CMK (cell line): ENCODE results near the gene UNC13B.
"Not testable (repeated sequence)": the region's sequence is repeated elsewhere in the genome, so short reads cannot be mapped to it uniquely, and the experiment has no call there.

Experiments
- DNase-seq: peaks from one replicate; pipeline ENCODE4 v3.0.0-alpha.2; 2010; ENCODE audit warnings: low read depth

Gene UNC13B

DNA sequence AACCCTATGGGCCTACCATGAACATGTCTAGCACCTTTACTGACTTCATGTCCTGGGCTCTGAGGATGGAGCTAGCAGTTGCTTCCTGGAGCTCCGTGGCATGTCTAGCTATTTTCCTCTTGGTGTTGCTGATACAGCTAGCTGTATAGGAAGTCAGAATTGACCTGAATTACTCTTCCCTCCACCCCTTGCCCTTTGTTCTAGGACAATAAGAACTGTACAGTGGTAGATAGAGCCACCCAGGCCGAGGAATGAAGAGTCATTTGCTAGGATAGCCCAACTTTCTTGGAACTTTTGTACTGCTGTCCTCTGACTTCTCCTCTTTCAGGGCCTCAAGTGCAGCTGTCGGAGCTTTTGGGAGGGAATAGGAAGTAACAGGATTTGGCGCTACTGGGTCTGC is 218.2 kb downstream of the UNC13B start:
- DNase-seq, result no peak

DNA sequence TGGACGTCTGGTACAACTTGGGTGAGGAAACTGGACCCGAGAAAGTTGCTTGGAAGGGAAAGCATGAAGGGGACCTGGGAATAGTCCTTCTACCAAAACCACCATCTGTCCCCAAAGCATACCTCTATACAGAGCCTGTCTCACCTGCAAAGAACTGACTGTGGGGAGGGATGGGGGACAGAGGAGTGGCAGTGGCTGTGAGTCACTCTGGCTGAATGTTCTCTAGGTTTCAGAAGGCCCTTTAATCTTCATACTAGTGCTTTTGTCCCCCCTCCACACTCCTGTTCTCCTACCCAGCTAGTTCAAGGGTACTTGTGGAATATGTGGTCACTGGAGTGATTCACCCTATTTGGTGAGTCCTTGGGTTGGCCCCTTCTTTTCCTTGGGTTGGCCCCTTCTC is 218.8 kb downstream of the UNC13B start:
- DNase-seq, result no peak

DNA sequence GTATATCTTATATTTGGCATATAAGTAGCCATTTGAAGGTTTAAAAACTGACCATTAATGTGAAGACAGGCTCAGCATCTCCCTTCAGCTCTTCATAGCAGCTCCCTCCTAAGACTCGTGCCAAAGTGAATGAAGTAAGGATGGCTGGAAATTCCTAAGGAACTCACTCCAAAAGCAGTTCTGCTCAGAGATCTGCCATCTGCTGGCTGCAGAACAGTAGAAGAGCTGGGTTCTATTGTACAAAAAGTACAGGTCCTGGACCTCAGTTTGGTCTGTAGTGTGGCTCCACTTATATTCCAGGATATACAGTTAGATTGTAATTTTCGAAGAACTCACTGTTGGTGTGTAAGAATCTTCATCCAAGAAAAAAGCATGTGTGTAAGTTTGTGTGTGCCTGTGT is 223.2 kb downstream of the UNC13B start:
- no peak for DNase-seq

DNA sequence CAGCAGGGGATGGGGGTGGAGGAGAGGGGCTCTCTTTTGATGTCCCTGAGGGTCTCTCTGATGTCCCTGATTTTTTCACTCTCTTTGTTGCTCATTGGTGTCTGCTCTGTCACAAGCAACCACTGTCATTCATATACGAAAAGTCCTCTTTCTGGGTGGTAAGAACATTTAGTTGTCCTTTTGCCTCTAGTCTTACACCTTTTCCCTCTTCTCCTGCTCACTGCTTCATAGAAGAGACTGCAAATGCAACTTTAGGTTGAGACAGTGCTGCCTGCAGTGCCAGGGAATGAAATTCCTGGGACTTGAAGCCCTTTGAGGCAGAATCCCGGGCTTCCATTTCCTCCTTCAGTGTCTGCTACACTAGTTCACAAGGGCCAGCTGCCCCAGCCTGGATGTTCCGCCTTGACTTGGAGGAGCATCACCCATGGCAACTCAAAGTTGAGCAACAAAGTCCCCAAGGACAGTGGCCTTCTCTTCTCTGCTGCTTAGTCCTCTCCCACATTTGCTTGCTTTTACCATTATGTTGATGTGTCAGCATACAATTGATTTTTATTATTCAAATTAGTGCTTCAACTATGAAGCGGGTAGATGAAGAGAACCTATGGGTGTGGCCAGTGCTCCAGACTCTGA is 233.4 kb downstream of the UNC13B start:
- DNase-seq, result no peak

DNA sequence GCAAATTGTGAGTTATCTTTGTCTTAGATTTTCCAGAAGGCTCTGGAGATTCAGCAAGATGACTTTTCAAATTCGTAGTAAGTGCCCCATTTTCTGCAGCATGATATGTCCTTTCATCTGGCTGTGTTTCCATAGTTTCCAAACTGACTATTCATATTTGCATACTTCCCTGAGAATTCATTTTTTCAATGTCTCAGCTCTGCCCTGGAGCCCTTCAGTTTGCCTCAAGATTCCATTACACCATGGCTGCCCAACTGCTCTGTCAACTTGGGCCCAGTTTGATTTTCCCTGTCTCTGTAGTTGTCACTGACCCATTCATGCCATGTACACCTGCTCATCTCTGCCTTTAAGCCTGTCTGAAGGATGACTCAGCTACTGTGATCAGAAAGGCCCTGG is 233.9 kb downstream of the UNC13B start:
- DNase-seq, result no peak

DNA sequence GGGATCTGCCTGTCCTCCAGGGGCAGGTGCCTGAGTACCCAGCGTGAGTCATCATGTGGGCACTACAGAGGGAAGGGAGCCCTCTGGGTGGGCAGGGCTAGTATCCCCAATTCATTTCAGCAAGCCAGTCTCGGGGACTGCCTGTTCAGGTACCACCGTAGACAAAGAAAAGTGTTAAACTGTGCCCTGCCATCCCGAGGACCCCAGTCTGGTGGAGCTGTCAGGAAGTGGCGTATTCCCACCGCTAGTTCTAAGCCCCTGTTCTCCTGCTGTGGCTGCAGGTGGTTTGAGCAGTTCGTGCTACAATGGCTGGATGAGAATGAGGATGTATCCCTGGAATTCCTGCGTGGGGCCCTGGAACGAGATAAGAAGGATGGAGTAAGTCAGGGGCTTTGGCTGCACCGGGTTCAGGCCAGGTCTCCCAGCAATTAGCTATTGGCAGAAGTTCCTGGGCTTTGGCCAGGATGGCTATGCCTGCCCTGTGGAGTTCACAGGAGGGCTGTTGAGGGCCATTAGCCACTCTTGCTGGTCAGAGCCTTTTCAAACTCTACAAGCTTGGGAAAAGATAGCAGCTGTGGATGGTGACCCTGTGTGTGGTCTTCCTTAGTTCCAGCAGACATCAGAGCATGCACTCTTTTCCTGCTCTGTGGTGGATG is 234.9 kb downstream of the UNC13B start:
- no peak for DNase-seq

DNA sequence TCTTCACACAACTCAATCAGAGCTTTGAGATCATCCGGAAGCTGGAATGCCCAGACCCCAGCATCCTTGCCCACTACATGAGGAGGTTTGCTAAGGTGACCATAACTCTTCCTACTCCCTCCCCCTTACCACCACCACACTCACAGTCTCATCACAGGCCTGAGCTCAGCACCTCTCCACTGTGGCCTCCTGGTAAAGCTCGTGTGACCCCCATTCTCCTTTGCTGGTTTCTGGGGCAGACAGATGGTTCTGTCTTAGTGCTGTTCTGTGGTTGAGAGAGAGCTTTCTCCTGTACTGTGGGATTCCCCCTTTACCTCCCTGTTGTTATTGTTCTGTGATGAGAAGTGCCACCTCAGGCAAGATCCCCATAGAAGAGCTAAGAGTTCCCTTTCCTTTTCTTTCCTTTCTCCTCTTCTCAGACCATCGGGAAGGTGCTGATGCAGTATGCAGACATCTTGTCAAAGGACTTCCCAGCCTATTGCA is 235.4 kb downstream of the UNC13B start:
- DNase-seq, result no peak

DNA sequence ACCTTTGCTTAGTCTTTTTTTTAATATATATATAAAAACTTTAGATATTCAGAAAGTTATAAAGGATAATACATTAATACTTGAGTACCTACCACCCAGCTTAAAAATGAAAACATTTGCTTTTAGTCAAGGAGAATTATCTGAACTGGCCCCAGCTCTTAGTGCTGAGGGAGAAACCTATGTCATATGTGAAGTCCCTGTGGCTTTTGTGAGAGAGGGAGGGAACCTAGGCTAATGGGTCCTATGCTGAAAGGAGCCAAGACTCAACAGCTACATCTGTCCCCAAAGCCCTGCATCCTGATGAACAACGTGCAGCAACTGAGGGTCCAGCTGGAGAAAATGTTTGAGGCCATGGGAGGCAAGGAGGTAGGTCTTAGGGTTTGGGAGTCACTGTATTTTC is 236.1 kb downstream of the UNC13B start:
- no peak for DNase-seq

DNA sequence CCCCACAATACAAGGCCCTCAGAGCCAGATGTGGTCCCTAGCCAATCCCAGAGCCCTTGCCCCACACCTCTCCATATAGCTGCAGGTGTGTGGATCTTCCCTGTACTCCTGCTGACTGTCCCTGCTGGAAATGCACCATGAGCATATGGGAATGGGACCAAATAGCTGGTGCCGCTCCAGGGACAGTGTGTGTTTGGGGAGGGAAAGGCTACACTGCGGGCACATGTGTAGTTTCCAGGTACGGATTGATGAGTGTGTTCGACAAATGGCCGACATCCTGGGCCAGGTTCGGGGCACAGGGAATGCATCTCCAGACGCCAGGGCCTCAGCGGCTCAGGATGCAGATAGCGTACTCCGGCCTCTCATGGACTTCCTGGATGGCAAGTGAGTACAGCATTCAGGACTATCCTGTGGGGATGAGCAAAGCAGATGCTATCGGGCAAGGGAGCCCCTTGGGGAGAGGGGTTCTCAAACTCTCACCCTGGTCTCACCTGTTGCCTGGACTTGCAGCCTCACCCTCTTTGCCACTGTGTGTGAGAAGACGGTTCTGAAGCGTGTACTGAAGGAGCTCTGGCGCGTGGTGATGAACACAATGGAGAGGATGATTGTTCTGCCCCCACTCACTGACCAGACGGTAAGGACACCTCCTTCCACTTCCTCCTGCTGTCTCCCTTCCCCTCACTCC is 237.0 kb downstream of the UNC13B start:
- DNase-seq, result no peak

DNA sequence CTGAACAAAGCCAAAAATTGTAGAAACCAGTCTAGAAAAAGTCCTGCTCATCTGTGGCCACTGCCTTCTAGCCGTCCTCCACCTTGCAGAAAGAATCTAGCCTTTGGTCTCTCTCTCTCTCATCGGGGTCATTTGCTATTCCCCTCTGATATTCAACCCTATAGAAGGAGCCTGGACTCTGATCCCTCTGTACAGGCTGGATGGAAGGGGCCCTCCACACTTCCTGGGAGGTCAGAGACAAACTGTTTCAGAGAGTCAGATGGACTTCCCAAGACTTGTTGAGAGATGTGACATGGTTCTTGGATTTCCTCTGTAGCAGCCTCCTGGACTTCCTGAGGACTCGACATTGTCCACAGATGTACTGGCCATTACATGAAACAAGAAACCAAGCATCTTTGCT is 243.1 kb downstream of the UNC13B start:
- no peak for DNase-seq

DNA sequence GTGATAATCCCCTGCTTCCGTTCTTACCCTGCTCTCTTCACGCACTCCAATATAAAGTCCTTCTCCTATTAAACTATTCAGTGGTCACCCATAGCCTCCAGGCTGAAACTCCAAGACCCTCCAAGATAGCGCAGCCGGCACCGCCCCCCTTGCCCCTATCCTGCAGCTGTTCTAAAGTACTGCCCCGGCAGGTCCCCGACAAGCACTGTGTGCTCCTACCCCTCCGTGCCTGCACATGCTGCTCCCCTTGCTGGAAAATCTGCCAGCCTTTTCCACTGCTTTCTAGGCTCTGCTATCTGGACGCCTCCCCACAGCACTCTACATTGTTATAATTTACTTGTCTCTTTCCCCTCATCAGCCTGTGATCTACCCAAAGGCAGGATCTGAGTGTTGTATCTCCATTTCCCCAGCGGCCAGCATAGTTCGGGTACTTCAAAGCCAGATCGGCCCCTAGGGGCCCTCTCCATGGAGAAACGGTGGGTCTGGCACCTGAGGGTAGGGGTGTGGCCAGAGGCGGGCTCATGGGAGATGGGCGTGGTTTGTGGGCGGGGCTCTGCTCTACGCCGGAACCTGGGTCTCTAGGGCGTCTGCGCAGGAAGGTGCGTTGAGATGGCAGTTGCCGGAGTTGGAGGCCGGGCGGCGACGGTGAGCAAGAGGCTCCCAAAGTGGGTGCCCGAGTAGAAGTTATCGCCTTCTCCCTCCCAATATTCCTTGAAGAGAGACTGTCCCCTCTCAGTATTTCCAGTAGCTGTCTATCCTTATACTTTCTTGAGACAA is 244.6 kb downstream of the UNC13B start:
- no peak for DNase-seq

DNA sequence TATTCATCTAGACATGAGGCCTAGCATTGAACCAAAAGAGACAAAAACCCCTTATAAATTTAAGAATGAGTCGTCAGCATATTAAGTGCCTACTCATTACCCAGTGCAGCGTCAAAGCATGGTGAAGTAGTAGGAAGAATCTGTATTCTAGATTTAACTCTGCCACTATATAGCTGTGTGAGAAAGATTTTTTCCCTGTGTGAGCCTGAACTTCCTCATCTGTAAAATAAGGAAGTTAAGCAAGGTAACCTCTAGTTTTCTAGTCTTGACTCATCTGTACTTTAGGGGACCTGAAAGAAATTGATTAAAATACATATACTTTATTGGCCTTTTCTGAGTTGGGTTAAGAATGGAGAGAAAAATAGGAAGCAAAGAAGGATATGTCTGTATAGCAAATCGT is 246.0 kb downstream of the UNC13B start:
- no peak for DNase-seq

DNA sequence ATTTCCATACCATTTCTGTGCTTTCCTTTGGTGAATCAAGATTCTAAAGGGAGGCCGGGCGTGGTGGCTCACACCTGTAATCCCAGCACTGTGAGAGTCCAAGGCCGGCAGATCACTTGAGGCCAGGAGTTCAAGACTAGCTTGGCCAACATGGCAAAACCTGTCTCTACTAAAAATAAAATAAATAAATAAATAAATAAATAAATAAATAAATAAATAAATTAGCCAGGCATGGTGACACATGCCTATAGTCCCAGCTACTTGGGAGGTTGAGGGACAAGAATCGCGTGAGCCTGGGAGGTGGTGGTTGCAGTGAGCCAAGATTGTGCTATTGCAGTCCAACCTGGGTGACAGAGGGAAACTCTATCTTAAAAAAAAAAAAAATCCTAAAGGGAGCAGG is 247.6 kb downstream of the UNC13B start:
- DNase-seq, result not testable (repeated sequence)

DNA sequence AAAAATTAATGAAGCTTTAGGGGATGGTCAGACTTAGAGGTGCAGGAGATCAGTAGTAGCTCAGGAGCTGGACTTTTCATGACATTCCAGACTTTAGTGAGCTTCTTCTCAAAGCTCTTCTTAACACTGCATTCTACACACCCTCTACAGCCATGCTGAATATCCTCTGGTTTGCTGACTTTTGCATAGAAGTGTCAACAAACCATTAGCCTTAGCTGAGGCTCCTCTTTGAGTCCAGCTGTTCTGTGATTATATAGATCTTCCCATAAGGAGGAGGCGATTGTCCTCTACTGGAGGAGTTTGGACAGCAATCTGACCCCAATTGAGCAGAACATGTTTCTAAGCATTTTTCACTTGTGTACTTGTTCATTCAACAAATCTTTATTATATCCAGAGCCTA is 253.1 kb downstream of the UNC13B start:
- DNase-seq, result no peak

DNA sequence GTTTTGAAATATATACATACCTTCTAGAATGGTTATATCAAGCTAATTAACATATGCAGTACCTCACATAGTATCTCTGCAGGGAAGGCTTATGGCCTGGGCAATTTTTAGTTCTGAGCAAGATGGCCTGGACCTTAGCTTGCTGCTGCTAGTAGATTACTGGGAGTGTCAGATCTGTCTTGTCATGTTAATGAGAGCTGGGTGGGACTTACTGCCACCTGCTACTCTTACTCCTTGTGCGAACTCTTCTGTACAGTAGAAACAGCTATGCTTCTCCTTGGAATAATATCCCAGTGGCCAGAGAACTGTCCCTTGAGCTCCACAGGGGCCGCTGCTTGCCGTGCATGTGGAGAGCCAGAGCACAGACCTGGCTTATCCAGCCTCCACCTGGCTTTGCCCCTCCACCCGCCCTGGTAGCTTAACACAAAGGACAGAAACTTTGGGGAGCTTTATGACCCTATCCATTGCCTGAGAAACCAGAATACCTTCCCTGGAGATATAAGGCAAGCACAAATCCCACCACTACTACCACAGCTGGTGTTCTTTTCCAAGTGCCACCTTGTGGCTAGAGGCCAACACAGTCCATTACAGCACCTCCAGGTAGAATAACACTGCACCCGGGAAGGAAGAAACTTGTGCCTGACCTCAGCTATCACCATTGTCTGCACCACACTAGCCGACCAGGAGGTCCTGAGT is 253.7 kb downstream of the UNC13B start:
- no peak for DNase-seq

DNA sequence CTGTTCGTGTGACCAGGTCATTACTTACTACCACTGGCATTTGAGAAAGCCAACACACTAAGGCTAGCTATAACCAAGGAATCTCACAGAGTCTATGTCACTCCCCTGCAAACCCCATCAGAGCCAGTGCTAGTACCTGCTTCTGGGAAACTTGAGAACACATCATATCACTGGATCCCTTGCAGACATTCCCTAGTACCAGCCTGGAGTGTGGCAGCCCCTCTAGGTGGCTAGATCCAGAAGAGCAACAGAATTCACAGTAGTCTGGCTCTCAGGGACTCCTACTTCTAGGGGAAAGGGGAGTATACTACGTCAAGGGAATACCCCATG is 254.3 kb downstream of the UNC13B start:
- no peak for DNase-seq

DNA sequence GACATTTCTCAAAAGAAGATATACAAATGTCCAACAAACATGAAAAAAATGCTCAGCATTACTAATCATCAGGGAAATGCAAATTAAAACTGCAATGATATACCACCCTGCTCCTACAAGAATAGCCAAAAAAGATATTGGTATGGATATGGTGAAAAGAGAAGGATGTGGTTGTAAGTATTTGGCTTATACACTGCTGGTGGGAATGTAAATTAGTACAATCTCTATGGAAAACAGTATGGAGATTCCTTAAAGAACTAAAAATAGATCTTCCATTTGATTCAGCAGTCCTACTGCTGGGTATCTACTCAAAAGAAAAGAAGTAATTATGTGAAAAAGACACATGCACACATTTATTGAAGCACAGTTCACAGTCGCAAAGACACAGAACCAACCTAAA is 260.5 kb downstream of the UNC13B start:
- no peak for DNase-seq

DNA sequence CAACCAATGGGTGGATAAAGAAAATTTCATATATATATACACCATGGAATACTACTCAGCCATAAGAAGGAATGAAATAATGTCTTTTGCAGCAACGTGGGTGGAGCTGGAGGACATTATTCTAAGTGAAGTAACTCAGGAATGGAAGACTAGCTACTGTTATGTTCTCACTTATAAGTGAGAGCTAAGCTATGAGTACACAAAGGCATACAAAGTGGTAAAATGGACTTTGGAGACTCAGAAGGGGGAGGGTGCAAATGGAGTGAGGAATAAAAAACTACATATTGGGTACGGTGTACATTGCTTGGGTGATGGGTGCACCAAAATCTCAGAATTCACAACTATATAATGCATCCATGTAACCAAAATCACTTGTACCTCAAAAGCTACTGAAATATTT is 260.9 kb downstream of the UNC13B start:
- no peak for DNase-seq

DNA sequence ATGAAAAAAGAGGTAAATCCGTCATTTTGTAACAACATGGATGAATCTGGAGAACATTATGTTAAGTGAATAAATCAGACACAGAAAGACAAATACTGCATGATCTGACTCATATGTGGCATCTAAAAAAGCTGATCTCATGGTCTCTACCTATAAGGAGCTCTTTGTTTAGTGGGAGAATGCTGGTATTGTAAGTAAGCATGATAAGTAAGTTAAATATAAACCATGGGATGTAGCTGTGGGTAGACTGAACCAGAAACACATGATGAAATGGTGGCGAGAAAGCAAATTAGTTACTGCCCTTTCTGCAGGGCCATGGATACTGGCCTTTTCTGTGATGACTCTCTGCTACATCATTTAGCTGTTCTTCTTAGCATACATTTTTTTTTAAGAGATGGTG is 261.7 kb downstream of the UNC13B start:
- no peak for DNase-seq

DNA sequence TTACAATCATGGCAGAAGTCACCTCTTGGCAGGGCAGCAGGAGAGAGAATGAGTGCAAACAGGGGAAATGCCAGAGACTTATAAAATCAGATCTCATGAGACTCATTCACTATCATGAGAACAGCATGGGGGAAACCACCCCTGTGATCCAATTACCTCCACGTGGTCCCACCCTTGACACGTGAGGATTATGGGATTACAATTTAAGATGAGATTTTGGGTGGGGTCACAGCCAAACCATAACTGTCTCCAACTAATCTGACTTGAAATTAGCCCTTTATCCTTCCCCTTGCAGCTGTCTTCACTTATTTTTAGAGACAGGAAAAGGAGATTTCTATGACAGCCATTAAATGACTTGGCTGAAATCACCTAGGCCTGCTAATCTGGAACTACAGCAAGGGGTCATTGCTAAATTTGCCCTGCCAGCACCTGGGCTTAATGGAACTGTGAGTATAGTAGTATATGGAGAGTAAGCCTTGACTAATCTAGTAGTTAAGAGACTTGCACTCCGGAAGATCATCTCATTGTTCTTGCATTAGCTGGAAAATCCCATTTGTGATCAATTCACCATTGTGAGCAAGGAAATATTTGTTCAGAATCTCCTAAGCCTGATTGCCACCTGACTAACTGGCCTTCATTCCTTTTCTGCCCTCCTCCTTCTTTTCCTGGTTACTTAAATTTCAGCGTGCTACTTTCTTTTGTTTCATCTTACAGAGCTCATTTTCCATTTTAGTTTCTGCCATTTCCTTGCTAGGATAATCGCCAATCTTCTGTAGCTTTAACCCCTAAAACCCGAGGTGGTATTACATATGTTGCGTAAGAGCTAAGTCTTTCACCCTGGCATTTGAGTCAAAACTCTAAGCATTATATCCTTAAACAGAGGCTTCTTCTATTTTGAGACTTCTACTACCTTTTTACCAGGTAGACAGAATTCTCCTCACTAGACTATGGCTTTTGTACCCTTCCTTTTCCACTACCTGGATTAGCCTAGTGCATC is 262.8 kb downstream of the UNC13B start:
- DNase-seq, result no peak

DNA sequence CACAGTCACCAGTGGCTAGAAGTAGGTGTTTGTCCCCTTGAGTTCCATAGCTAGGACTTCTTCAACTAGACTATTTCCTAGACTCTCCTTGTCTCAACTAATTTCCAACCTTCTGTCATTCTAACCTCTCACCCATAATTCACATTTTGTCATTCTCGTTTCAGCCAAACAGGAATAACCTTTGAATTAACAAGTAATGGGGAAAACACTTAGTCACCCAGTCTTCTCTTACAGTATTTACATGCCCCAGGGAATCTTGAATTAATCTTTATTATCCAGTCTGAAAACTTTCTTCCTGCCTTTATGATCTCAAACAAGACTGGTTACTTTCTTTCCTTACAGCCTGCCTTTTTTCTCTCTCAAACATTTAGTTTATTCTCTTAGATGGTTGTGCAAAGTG is 264.8 kb downstream of the UNC13B start:
- no peak for DNase-seq
